ENCODE data around the gene FAM20B. TPM values are rescaled to one million over a fixed set of nuclear protein-coding genes. Genes with fewer than 3 reads are reported as not detected.

FAM20B gene
- polyA plus RNA-seq, 4 donors = 35.4 to 44.5 (median 41.1) TPM

Other genes starting within 250 kb of the FAM20B start
- gene ANGPTL1, start 154.8 kb upstream of the FAM20B start, polyA plus RNA-seq (ENCODE audit: insufficient read length in 4 of 4) = 1 to 10 TPM; 3.9 to 8.6 (median 6.5) TPM
- gene TOR3A, start 56.2 kb downstream of the FAM20B start, polyA plus RNA-seq (ENCODE audit: insufficient read length in 4 of 4) = 10 to 100 TPM; 24.2 to 30.0 (median 26.9) TPM
- 10 to 100 TPM in 2 of 4 donors, 1 to 10 TPM in 2; 8.8 to 12.9 (median 10.5) TPM for gene ABL2, start 203.8 kb downstream of the FAM20B start, polyA plus RNA-seq (ENCODE audit: insufficient read length in 4 of 4)

Data from left renal cortex interstitium (tissue), 4 donors.